Upper lobe of left lung (tissue), 4 donors: ENCODE results near the gene MPHOSPH9.

Experiments
- POLR2AphosphoS5 ChIP-seq, 2 donors: sonication (generic); formaldehyde crosslinking; IDR thresholded peaks; one replicate each; pipeline ENCODE4 v1.5.1; 2017; ENCODE audit warnings: antibody characterized with exemption in 2 of 2
- TF ChIP-seq, protein P1 (sequence below), 6 experiments: fragments of 450-650 bp in 4 of 6; fragments of 200-600 bp in 2 of 6; sonication (generic) in 2 of 6; IDR thresholded peaks; one replicate each; pipeline ENCODE4 v1.5.1; 2016 to 2019; ENCODE audit warnings: antibody characterized with exemption in 6 of 6

DNA sequence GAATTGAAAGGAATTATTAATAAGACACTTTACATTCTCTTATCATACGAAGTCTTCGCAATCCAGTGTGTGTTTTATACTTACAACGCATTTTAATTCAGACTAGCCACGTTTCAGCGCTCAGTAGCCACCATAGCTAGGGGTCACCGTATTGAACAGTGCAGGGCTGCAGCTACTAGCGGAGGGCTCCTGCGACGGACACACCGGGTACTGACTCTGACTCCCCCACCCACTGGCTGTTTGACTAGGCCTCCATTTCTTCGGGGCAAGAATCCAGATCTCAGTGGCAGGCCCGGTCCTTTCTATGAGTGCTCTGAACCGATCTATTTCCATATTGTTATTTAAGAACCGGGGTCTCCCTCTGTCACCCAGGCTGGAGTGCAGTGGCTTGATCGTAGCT is 40.2 kb upstream of the MPHOSPH9 start:
- TF ChIP-seq, protein P1, sequence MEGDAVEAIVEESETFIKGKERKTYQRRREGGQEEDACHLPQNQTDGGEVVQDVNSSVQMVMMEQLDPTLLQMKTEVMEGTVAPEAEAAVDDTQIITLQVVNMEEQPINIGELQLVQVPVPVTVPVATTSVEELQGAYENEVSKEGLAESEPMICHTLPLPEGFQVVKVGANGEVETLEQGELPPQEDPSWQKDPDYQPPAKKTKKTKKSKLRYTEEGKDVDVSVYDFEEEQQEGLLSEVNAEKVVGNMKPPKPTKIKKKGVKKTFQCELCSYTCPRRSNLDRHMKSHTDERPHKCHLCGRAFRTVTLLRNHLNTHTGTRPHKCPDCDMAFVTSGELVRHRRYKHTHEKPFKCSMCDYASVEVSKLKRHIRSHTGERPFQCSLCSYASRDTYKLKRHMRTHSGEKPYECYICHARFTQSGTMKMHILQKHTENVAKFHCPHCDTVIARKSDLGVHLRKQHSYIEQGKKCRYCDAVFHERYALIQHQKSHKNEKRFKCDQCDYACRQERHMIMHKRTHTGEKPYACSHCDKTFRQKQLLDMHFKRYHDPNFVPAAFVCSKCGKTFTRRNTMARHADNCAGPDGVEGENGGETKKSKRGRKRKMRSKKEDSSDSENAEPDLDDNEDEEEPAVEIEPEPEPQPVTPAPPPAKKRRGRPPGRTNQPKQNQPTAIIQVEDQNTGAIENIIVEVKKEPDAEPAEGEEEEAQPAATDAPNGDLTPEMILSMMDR (IDR thresholded peaks at IDR 0.05): no peak
- TF ChIP-seq POLR2AphosphoS5 (IDR thresholded peaks at IDR 0.05): no peak
